Measurements from ENCODE around the gene ABI3BP. TPM values are rescaled to one million over a fixed set of nuclear protein-coding genes. Genes with fewer than 3 reads are reported as not detected.

ABI3BP gene
- total RNA-seq, 2 experiments from 2014 or later = not detected

- TF ChIP-seq CTCF (IDR thresholded peaks at IDR 0.05) = no peak
- ATAC-seq (ENCODE audit: poor library complexity) = no peak
- Mint-ChIP-seq H3K4me3 (no peak overlapping the region), H3K9me3 (peaks cover 2% of the 10 kb centered on the region), H3K4me1 (ENCODE audit: low read depth) (no peaks in the 10 kb centered on the region), H3K27me3 (no peaks in the 10 kb centered on the region), H3K36me3 (ENCODE audit: low read depth) (no peaks in the 10 kb centered on the region), H3K27ac (no peak overlapping the region)
- intact Hi-C loops (cut with DNase I, micrococcal nuclease) = no loop called here
- H3K9me3 ChIP-seq (ENCODE audit: control insufficient read depth in 1 of 2, insufficient read depth in 1 of 2, low read length in 2 of 2) = no peaks in the 10 kb centered on the region
- POLR2A ChIA-PET = no interaction called here
- H3K4me1 ChIP-seq (ENCODE audit: insufficient read depth, low read length) = no peaks in the 10 kb centered on the region
- H3K4me3 ChIP-seq (ENCODE audit: low read length) = no peak overlapping the region
- H3K27ac ChIP-seq (ENCODE audit: low read depth in 1 of 2, low read length in 2 of 2) = no peak overlapping the region
- CTCF ChIA-PET = no interaction called here
- H3K27me3 ChIP-seq (ENCODE audit: control insufficient read depth in 1 of 2, insufficient read depth in 2 of 2, low read length in 2 of 2) = no peaks in the 10 kb centered on the region
- no peak for DNase-seq
- H3K36me3 ChIP-seq (ENCODE audit: insufficient read depth, low read length) = no peaks in the 10 kb centered on the region
Observed at GRCh38 chr3:101036213-101036618, 43.0 kb upstream of the ABI3BP start.

GRCh38 chr3:101027286-101027685 lies 34.1 kb upstream of the ABI3BP start:
- H3K36me3 Mint-ChIP-seq (ENCODE audit: low read depth) = no peaks in the 10 kb centered on the region
- H3K27ac Mint-ChIP-seq = no peak overlapping the region
- ATAC-seq (ENCODE audit: poor library complexity) (no peak), DNase-seq (no peak)
- Histone ChIP-seq H3K27ac (ENCODE audit: low read depth in 1 of 2, low read length in 2 of 2) (no peak overlapping the region), H3K9me3 (ENCODE audit: control insufficient read depth in 1 of 2, insufficient read depth in 1 of 2, low read length in 2 of 2) (peaks cover 0 to 6% of the 10 kb centered on the region in 2 experiments), H3K36me3 (ENCODE audit: insufficient read depth, low read length) (no peaks in the 10 kb centered on the region), H3K4me1 (ENCODE audit: insufficient read depth, low read length) (no peaks in the 10 kb centered on the region), H3K27me3 (ENCODE audit: control insufficient read depth in 1 of 2, insufficient read depth in 2 of 2, low read length in 2 of 2) (no peaks in the 10 kb centered on the region), H3K4me3 (ENCODE audit: low read length) (no peak overlapping the region)
- H3K4me3 Mint-ChIP-seq = no peak overlapping the region
- H3K4me1 Mint-ChIP-seq (ENCODE audit: low read depth) = no peaks in the 10 kb centered on the region
- H3K27me3 Mint-ChIP-seq = peaks cover 26% of the 10 kb centered on the region
- peaks cover 11% of the 10 kb centered on the region for H3K9me3 Mint-ChIP-seq
- ChIA-PET CTCF (no interaction called here), POLR2A (no interaction called here)
- no peak for TF ChIP-seq CTCF (IDR thresholded peaks at IDR 0.05)
- intact Hi-C loops (cut with DNase I, micrococcal nuclease) = no loop called here

GRCh38 chr3:101026881-101027280 lies 33.7 kb upstream of the ABI3BP start:
- H3K27me3 Mint-ChIP-seq = peaks cover 26% of the 10 kb centered on the region
- CTCF ChIA-PET = no interaction called here
- DNase-seq (no peak), ATAC-seq (ENCODE audit: poor library complexity) (no peak)
- peaks cover 0 to 6% of the 10 kb centered on the region in 2 experiments for H3K9me3 ChIP-seq (ENCODE audit: control insufficient read depth in 1 of 2, insufficient read depth in 1 of 2, low read length in 2 of 2)
- POLR2A ChIA-PET = no interaction called here
- H3K36me3 Mint-ChIP-seq (ENCODE audit: low read depth) = no peaks in the 10 kb centered on the region
- intact Hi-C loops (cut with DNase I, micrococcal nuclease) = no loop called here
- no peaks in the 10 kb centered on the region for H3K27me3 ChIP-seq (ENCODE audit: control insufficient read depth in 1 of 2, insufficient read depth in 2 of 2, low read length in 2 of 2)
- H3K9me3 Mint-ChIP-seq = peaks cover 11% of the 10 kb centered on the region
- no peak overlapping the region for H3K4me3 ChIP-seq (ENCODE audit: low read length)
- TF ChIP-seq CTCF (IDR thresholded peaks at IDR 0.05) = no peak
- no peaks in the 10 kb centered on the region for H3K4me1 ChIP-seq (ENCODE audit: insufficient read depth, low read length)
- no peak overlapping the region for H3K27ac Mint-ChIP-seq
- no peak overlapping the region for H3K4me3 Mint-ChIP-seq
- no peak overlapping the region for H3K27ac ChIP-seq (ENCODE audit: low read depth in 1 of 2, low read length in 2 of 2)
- no peaks in the 10 kb centered on the region for H3K36me3 ChIP-seq (ENCODE audit: insufficient read depth, low read length)
- H3K4me1 Mint-ChIP-seq (ENCODE audit: low read depth) = no peaks in the 10 kb centered on the region

Measured in CD4-positive, alpha-beta T cell (primary cell).